K562 (cell line): Measurements from ENCODE around the gene BRCC3. TPM values are rescaled to one million over a fixed set of nuclear protein-coding genes. Genes with fewer than 3 reads are reported as not detected.

Experiments used
- ATAC-seq: fragments of 200-7000 bp; cut with Tn5 transposase; 3 replicates; pipeline ENCODE4 v1.9.1; 2020; ENCODE audit warnings: moderate library complexity
- BruUV-seq: library from RNA; stranded (reverse); fragments of 400-500 nt; replicated peaks from 2 replicates; lab custom pipeline; 2021; lab: Mats Ljungman, UMichigan
- CTCF ChIA-PET: fragments of 300-600 bp; formaldehyde crosslinking; extraction: SDS; loops from one replicate; lab custom pipeline; 2021; ENCODE audit warnings: low intra/inter-chr PET ratio; lab: Yijun Ruan, JAX
- POLR2A ChIA-PET: fragments of 300-600, 350-650 bp; sonication (Branson Sonifier 250); formaldehyde crosslinking; extraction: SDS; loops from one replicate; lab custom pipeline; 2021; ENCODE audit warnings: antibody characterized with exemption, inconsistent platforms; lab: Yijun Ruan, JAX
- DNase-seq, 4 experiments: peaks; one replicate each; pipeline versions ENCODE4 v3.0.0 to v3.0.0-alpha.2; 2011 to 2018; ENCODE audit warnings: low spot score in 3 of 4, mixed read lengths in 3 of 4; ENCODE audit errors: extremely low read depth in 1 of 4
- FAIRE-seq: peaks from 2 replicates; lab custom pipeline; 2011; peaks lifted over from hg19 to GRCh38; lab: Jason Lieb, UNC
- H2AFZ ChIP-seq: 2 replicates; pipeline ENCODE4 v1.6.0; 2011; ENCODE audit warnings: low read depth, low read length, control low read depth, inconsistent platforms
- H3K27ac ChIP-seq: fragments of 200-600 bp; 3 replicates; pipeline ENCODE4 v1.8.0; 2011; ENCODE audit warnings: low read depth, mild to moderate bottlenecking, control low read depth, inconsistent platforms, low read length, moderate library complexity, mixed read lengths; ENCODE audit errors: extremely low read depth
- H3K27me3 ChIP-seq, 2 experiments: fragments of 300-600 bp in 1 of 2; 2 replicates in 1 of 2; 3 replicates in 1 of 2; pipeline versions ENCODE4 v1.6.0 to v1.8.0; 2011; ENCODE audit warnings: inconsistent platforms in 2 of 2, low read length in 2 of 2, mild to moderate bottlenecking in 1 of 2, mixed read lengths in 1 of 2, moderate library complexity in 1 of 2; ENCODE audit not compliant: control insufficient read depth in 2 of 2, insufficient read depth in 2 of 2
- H3K36me3 ChIP-seq: fragments of 300-600 bp; 3 replicates; pipeline ENCODE4 v1.8.0; 2011; ENCODE audit warnings: mild to moderate bottlenecking, low read length, inconsistent platforms; ENCODE audit not compliant: control insufficient read depth, insufficient read depth
- H3K4me1 ChIP-seq, 2 experiments: fragments of 200-600 bp in 1 of 2; replicated peaks in 1 of 2; 2 replicates in 1 of 2; 3 replicates in 1 of 2; pipeline versions ENCODE4 v1.5.1 to v1.8.0; 2011; ENCODE audit warnings: inconsistent platforms in 2 of 2, low read length in 2 of 2, mild to moderate bottlenecking in 1 of 2, mixed read lengths in 1 of 2, moderate library complexity in 1 of 2; ENCODE audit not compliant: control insufficient read depth in 2 of 2, insufficient read depth in 2 of 2
- H3K4me2 ChIP-seq: 2 replicates; pipeline ENCODE4 v1.6.1; 2011; ENCODE audit warnings: low read length, control low read depth, inconsistent platforms, mixed read lengths; ENCODE audit not compliant: insufficient read depth
- H3K4me3 ChIP-seq: fragments of 200-600 bp; sonication (generic), shearing (Covaris generic); 2 replicates; pipeline ENCODE4 v1.5.1; 2016; ENCODE audit warnings: control low read depth, inconsistent platforms
- H3K79me2 ChIP-seq: fragments of 200-600 bp; 3 replicates; pipeline ENCODE4 v1.8.0; 2011; ENCODE audit warnings: low read length, inconsistent platforms; ENCODE audit not compliant: control insufficient read depth, insufficient read depth
- H3K9ac ChIP-seq, 2 experiments: 2 replicates each; pipeline versions ENCODE4 v1.6.0 to v1.6.1; 2011; ENCODE audit warnings: low read depth in 2 of 2, low read length in 2 of 2, control low read depth in 1 of 2, inconsistent platforms in 1 of 2, mild to moderate bottlenecking in 1 of 2, mixed read lengths in 1 of 2; ENCODE audit not compliant: insufficient read depth in 1 of 2
- H3K9me1 ChIP-seq: one replicate; pipeline ENCODE4 v1.6.0; 2011; ENCODE audit warnings: inconsistent platforms, mild to moderate bottlenecking, low read length, moderate library complexity; ENCODE audit not compliant: control insufficient read depth, insufficient read depth
- H3K9me3 ChIP-seq: replicated peaks from 2 replicates; pipeline ENCODE4 v1.5.1; 2011; ENCODE audit warnings: low read depth, low read length, inconsistent platforms; ENCODE audit not compliant: control insufficient read depth, insufficient read depth
- H4K20me1 ChIP-seq: replicated peaks from 2 replicates; pipeline ENCODE4 v1.6.1; 2011; ENCODE audit warnings: low read length, inconsistent platforms, mixed read lengths; ENCODE audit not compliant: control insufficient read depth, insufficient read depth
- SIN3B ChIP-seq: fragments of 450-650 bp; IDR thresholded peaks from 2 replicates; pipeline ENCODE4 v1.6.1; 2017; ENCODE audit warnings: low read depth, mild to moderate bottlenecking, moderate library complexity
- ZNF121 ChIP-seq: sonication (generic); formaldehyde crosslinking; conservative IDR thresholded peaks from 2 replicates; pipeline ENCODE4 v1.8.0; 2022; ENCODE audit warnings: missing genetic modification reagents
- WGBS: fragments of 100-300 bp; shearing (Covaris generic); methylation state at CpG from one replicate; pipeline ENCODE4 v1.1.6; 2016; ENCODE audit warnings: low coverage, mixed read lengths; ENCODE audit not compliant: insufficient coverage; ENCODE audit errors: missing lambda C conversion rate; 5-methylcytosine and 5-hydroxymethylcytosine counted together
- in situ Hi-C: fragments of 300-500 bp; cut with MboI; formaldehyde crosslinking; loops from 4 replicates; pipeline ENCODE4 v1.15.0; 2018; ENCODE audit warnings: inconsistent platforms, mixed read lengths
- intact Hi-C: fragments of 100-400 bp; cut with micrococcal nuclease; formaldehyde crosslinking; loops from 2 replicates; pipeline ENCODE4 v1.14.2; 2022
- polyA plus RNA-seq, 8 experiments: library from polyadenylated mRNA; depleted of rRNA in 4 of 8; stranded (reverse) in 5 of 8; unstranded in 3 of 8; fragments of >200 nt; fragmentation: Nextera tagmentation in 2 of 8; fragmentation: Illumina TruSeq in 1 of 8; extraction: Ambion mirVana in 2 of 8; extraction: Trizol in 1 of 8; gene quantifications; 2 replicates each; pipeline versions ENCODE4 v1.2.1 to v1.2.3, GENCODE V29; 2011 to 2014; ENCODE audit warnings: inconsistent platforms in 1 of 8, missing spikeins in 1 of 8
- total RNA-seq, 7 experiments: library from RNA; depleted of rRNA in 6 of 7; stranded (reverse); fragments of >200 nt in 6 of 7; fragmentation: Illumina TruSeq in 2 of 7; extraction: Trizol in 2 of 7; gene quantifications; 2 replicates each; pipeline versions ENCODE4 v1.2.1 to v1.2.3, GENCODE V29; 2011 to 2021; ENCODE audit warnings: low replicate concordance in 1 of 7
- TF ChIP-seq, protein P1 (sequence below): fragments of 200-800 bp; sonication (Bioruptor generic); IDR thresholded peaks from 2 replicates; pipeline ENCODE4 v1.6.1; 2017; ENCODE audit warnings: missing genetic modification characterization, missing compliant biosample characterization

Gene BRCC3
- total and polyA plus RNA-seq, 9 of the 15 experiments (the other 6 are each of a cell fraction or from before 2014, with no cell fraction given), result 9.6 to 44.8 (median 26.7) TPM

DNA sequence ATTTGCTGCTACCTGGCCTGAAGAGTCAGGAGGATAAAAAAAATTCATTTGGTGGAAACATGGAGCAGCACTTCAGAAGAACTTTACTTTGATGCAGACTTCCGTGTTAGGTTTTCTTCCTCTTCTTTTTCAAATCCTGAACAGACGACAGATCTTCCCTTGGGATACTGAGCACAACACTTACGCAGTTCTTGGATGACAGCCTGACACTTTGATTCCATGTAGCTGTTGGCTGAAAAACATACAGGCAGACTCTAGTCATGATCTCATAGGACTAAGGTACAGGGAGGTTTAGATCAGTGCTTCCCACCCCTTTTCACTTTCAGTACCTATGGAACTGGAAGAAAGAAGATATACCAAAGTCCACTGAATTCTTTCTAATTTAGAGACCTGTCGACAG is 9.5 kb upstream of the BRCC3 start:
- Histone ChIP-seq H3K4me3 (no peak overlapping the region), H3K36me3 (peaks cover 42% of the 10 kb centered on the region; the same call in 2 of the 3 replicates), H3K4me1 (peaks cover 0 to 8% of the 10 kb centered on the region in 2 experiments; a peak in 3 of 5 replicates), H3K9ac (no peak overlapping the region), H4K20me1 (no peaks in the 10 kb centered on the region), H3K9me1 (no peaks in the 10 kb centered on the region), H3K9me3 (no peaks in the 10 kb centered on the region), H3K27me3 (no peaks in the 10 kb centered on the region), H3K27ac (no peak overlapping the region), H3K4me2 (no peak overlapping the region), H3K79me2 (no peaks in the 10 kb centered on the region; the same call in 2 of the 3 replicates), H2AFZ (no peak overlapping the region)
- TF ChIP-seq SIN3B (no peak), ZNF121 (CRISPR knock-in tag) (no peak)
- TF ChIP-seq, protein P1, sequence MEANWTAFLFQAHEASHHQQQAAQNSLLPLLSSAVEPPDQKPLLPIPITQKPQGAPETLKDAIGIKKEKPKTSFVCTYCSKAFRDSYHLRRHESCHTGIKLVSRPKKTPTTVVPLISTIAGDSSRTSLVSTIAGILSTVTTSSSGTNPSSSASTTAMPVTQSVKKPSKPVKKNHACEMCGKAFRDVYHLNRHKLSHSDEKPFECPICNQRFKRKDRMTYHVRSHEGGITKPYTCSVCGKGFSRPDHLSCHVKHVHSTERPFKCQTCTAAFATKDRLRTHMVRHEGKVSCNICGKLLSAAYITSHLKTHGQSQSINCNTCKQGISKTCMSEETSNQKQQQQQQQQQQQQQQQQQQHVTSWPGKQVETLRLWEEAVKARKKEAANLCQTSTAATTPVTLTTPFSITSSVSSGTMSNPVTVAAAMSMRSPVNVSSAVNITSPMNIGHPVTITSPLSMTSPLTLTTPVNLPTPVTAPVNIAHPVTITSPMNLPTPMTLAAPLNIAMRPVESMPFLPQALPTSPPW (CRISPR knock-in tag), result no peak
- in situ Hi-C loops (no loop called here), intact Hi-C loops (no loop called here)
- 84% methylated on average over 3 of the region's 4 CpGs for WGBS
- POLR2A ChIA-PET, result no interaction called here
- no TSS peak for BruUV-seq
- no peak for DNase-seq
- FAIRE-seq, result no peak
- CTCF ChIA-PET, result no interaction called here
- ATAC-seq, result no peak
